HEK293T (cell line): ENCODE results near the gene CKS1B.

ENCODE experiments used
- ARNT ChIP-seq: fragments of 450-650 bp; IDR thresholded peaks from 2 replicates; pipeline ENCODE4 v1.6.1; 2017; ENCODE audit warnings: mild to moderate bottlenecking
- CTBP1 ChIP-seq: fragments of 450-650 bp; IDR thresholded peaks from 2 replicates; pipeline ENCODE4 v1.6.1; 2016; ENCODE audit warnings: borderline replicate concordance
- ELF4 ChIP-seq: fragments of 450-650 bp; IDR thresholded peaks from 2 replicates; pipeline ENCODE4 v1.6.1; 2017; ENCODE audit warnings: antibody characterized with exemption
- FOXK2 ChIP-seq: fragments of 450-650 bp; IDR thresholded peaks from 2 replicates; pipeline ENCODE4 v1.6.1; 2016; ENCODE audit warnings: mild to moderate bottlenecking
- FOXM1 ChIP-seq: fragments of 450-650 bp; IDR thresholded peaks from 2 replicates; pipeline ENCODE4 v1.6.1; 2017; ENCODE audit warnings: mild to moderate bottlenecking, borderline replicate concordance
- HDGF ChIP-seq: fragments of 450-650 bp; IDR thresholded peaks from 2 replicates; pipeline ENCODE4 v1.6.1; 2017; ENCODE audit warnings: antibody characterized with exemption, borderline replicate concordance
- LEF1 ChIP-seq: fragments of 450-650 bp; IDR thresholded peaks from 2 replicates; pipeline ENCODE4 v1.6.1; 2017; ENCODE audit warnings: mild to moderate bottlenecking, borderline replicate concordance
- SP1 ChIP-seq: fragments of 450-650 bp; IDR thresholded peaks from 2 replicates; pipeline ENCODE4 v1.6.1; 2017
- SUZ12 ChIP-seq: fragments of 450-650 bp; IDR thresholded peaks from 2 replicates; pipeline ENCODE4 v1.6.1; 2016; ENCODE audit warnings: mild to moderate bottlenecking

GRCh38 chr1:155001675-155002463 lies 27.4 kb downstream of the CKS1B start:
- no peak for TF ChIP-seq SP1
- TF ChIP-seq SUZ12 = no peak
- TF ChIP-seq ELF4 = no peak
- TF ChIP-seq CTBP1 = no peak
- TF ChIP-seq ARNT = no peak
- TF ChIP-seq FOXK2 = no peak
- 0 out of 2 replicates have a peak, but pooled peaks have one; percentile 45 for TF ChIP-seq LEF1
- no peak for TF ChIP-seq HDGF
- TF ChIP-seq FOXM1 = peak; percentile 73
